ENCODE results near the gene WRNIP1. TPM values are rescaled to one million over a fixed set of nuclear protein-coding genes. Genes with fewer than 3 reads are reported as not detected.

WRNIP1 gene
- total and polyA plus RNA-seq, 9 of the 15 experiments (the other 6 are each of a cell fraction or from before 2014, with no cell fraction given) = 13.2 to 63.6 (median 48.6) TPM

GRCh38 chr6:2764610-2765165 lies 505 bp upstream of the WRNIP1 start (continued):
- TF ChIP-seq NBN (IDR thresholded peaks at IDR 0.05; ENCODE audit: low read depth) (peak; percentile 75; the same call in 1 of the 2 replicates), GABPB1 (CRISPR knock-in tag; IDR thresholded peaks at IDR 0.05) (0 out of 2 replicates have a peak, but pooled peaks have one; percentile 39), SMARCE1 (IDR thresholded peaks at IDR 0.05) (peak; percentile 59; the same call in 1 of the 2 replicates), FOS (IDR thresholded peaks at IDR 0.05; ENCODE audit: extremely low read depth, insufficient read length) (no peak), TRIM28 (IDR thresholded peaks at IDR 0.05) (peak; percentile 57; the same call in 1 of the 2 replicates), NCOA1 (IDR thresholded peaks at IDR 0.05; ENCODE audit: low read depth) (no peak), POLR2B (IDR thresholded peaks at IDR 0.05; ENCODE audit: low read depth, partially characterized antibody) (peak; percentile 89), RBM25 (IDR thresholded peaks at IDR 0.05; ENCODE audit: low read depth, low read length, severe bottlenecking) (peak; percentile 62), ZNF780A (CRISPR knock-in tag; IDR thresholded peaks at IDR 0.05) (no peak), FOSL1 (tag; conservative IDR thresholded peaks at IDR 0.05) (0 out of 2 replicates have a peak, but pooled peaks have one; percentile 38), ZFP30 (CRISPR knock-in tag; IDR thresholded peaks at IDR 0.05; ENCODE audit: borderline replicate concordance) (no peak)
- TF ChIP-seq, protein P1, sequence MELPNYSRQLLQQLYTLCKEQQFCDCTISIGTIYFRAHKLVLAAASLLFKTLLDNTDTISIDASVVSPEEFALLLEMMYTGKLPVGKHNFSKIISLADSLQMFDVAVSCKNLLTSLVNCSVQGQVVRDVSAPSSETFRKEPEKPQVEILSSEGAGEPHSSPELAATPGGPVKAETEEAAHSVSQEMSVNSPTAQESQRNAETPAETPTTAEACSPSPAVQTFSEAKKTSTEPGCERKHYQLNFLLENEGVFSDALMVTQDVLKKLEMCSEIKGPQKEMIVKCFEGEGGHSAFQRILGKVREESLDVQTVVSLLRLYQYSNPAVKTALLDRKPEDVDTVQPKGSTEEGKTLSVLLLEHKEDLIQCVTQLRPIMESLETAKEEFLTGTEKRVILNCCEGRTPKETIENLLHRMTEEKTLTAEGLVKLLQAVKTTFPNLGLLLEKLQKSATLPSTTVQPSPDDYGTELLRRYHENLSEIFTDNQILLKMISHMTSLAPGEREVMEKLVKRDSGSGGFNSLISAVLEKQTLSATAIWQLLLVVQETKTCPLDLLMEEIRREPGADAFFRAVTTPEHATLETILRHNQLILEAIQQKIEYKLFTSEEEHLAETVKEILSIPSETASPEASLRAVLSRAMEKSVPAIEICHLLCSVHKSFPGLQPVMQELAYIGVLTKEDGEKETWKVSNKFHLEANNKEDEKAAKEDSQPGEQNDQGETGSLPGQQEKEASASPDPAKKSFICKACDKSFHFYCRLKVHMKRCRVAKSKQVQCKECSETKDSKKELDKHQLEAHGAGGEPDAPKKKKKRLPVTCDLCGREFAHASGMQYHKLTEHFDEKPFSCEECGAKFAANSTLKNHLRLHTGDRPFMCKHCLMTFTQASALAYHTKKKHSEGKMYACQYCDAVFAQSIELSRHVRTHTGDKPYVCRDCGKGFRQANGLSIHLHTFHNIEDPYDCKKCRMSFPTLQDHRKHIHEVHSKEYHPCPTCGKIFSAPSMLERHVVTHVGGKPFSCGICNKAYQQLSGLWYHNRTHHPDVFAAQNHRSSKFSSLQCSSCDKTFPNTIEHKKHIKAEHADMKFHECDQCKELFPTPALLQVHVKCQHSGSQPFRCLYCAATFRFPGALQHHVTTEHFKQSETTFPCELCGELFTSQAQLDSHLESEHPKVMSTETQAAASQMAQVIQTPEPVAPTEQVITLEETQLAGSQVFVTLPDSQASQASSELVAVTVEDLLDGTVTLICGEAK (IDR thresholded peaks at IDR 0.05) = no peak; the same call in 1 of the 2 replicates
- TF ChIP-seq, protein P1 (CRISPR knock-in tag; IDR thresholded peaks at IDR 0.05) = no peak
- TF ChIP-seq, protein P2, sequence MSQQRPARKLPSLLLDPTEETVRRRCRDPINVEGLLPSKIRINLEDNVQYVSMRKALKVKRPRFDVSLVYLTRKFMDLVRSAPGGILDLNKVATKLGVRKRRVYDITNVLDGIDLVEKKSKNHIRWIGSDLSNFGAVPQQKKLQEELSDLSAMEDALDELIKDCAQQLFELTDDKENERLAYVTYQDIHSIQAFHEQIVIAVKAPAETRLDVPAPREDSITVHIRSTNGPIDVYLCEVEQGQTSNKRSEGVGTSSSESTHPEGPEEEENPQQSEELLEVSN (IDR thresholded peaks at IDR 0.05; ENCODE audit: borderline replicate concordance in 1 of 2, extremely low read depth in 1 of 2, insufficient read depth in 1 of 2, insufficient read length in 1 of 2, low read depth in 1 of 2, low read length in 1 of 2, poor library complexity in 1 of 2, severe bottlenecking in 1 of 2) = peak in 1 of 2 experiments; percentile 68
- TF ChIP-seq, protein P3, sequence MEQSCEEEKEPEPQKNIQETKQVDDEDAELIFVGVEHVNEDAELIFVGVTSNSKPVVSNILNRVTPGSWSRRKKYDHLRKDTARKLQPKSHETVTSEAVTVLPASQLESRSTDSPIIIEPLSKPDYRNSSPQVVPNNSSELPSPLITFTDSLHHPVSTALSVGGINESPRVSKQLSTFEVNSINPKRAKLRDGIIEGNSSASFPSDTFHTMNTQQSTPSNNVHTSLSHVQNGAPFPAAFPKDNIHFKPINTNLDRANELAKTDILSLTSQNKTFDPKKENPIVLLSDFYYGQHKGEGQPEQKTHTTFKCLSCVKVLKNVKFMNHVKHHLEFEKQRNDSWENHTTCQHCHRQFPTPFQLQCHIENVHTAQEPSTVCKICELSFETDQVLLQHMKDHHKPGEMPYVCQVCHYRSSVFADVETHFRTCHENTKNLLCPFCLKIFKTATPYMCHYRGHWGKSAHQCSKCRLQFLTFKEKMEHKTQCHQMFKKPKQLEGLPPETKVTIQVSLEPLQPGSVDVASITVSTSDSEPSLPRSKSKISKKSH (CRISPR knock-in tag; IDR thresholded peaks at IDR 0.05) = no peak
